Endodermal cell (in vitro differentiated cells): ENCODE measurements around the gene ROPN1B. TPM values are rescaled to one million over a fixed set of nuclear protein-coding genes. Genes with fewer than 3 reads are reported as not detected.

Experiments
- DNase-seq: peaks from one replicate; pipeline ENCODE4 v3.0.0-alpha.2; 2017
- H3K27ac ChIP-seq: 2 replicates; pipeline ENCODE4 v1.5.1; 2013; ENCODE audit warnings: mild to moderate bottlenecking, low read depth, low read length, moderate library complexity
- H3K27me3 ChIP-seq: 2 replicates; pipeline ENCODE4 v1.6.1; 2013; ENCODE audit warnings: mild to moderate bottlenecking, low read length, moderate library complexity; ENCODE audit not compliant: insufficient read depth, control insufficient read depth, poor library complexity, severe bottlenecking
- H3K36me3 ChIP-seq: 2 replicates; pipeline ENCODE4 v1.7.0; 2013; ENCODE audit warnings: mild to moderate bottlenecking, low read length, moderate library complexity; ENCODE audit not compliant: control insufficient read depth, insufficient read depth
- H3K4me1 ChIP-seq: one replicate; pipeline ENCODE4 v1.7.0; 2013; ENCODE audit warnings: low read length; ENCODE audit not compliant: control insufficient read depth, insufficient read depth
- H3K4me3 ChIP-seq: 2 replicates; pipeline ENCODE4 v1.5.1; 2013; ENCODE audit warnings: mild to moderate bottlenecking, low read length, moderate library complexity
- H3K9ac ChIP-seq: 2 replicates; pipeline ENCODE4 v1.6.1; 2013; ENCODE audit warnings: mild to moderate bottlenecking, low read length, moderate library complexity; ENCODE audit not compliant: poor library complexity, severe bottlenecking; ENCODE audit errors: extremely low read depth
- H3K9me3 ChIP-seq: 2 replicates; pipeline ENCODE4 v1.6.1; 2013; ENCODE audit warnings: mild to moderate bottlenecking, low read length, moderate library complexity; ENCODE audit not compliant: control insufficient read depth
- H3K27ac Mint-ChIP-seq: 2 replicates; pipeline ENCODE4 v1.8.0; 2020; ENCODE audit warnings: mixed read lengths
- H3K27me3 Mint-ChIP-seq: 2 replicates; pipeline ENCODE4 v1.8.0; 2021; ENCODE audit warnings: mild to moderate bottlenecking, mixed read lengths; ENCODE audit not compliant: insufficient read depth
- H3K36me3 Mint-ChIP-seq: 2 replicates; pipeline ENCODE4 v1.8.0; 2020; ENCODE audit warnings: low read depth, mixed read lengths
- H3K4me1 Mint-ChIP-seq: 2 replicates; pipeline ENCODE4 v1.8.0; 2020; ENCODE audit warnings: mixed read lengths
- H3K4me3 Mint-ChIP-seq: 2 replicates; pipeline ENCODE4 v1.8.0; 2020; ENCODE audit warnings: mild to moderate bottlenecking, moderate library complexity, mixed read lengths
- H3K9me3 Mint-ChIP-seq: 2 replicates; pipeline ENCODE4 v1.8.0; 2020; ENCODE audit warnings: mild to moderate bottlenecking, mixed read lengths
- CTCF ChIP-seq: fragments of 200-600 bp; sonication (generic); conservative IDR thresholded peaks from 2 replicates; pipeline ENCODE4 v1.5.0; 2021; ENCODE audit warnings: antibody characterized with exemption, mild to moderate bottlenecking
- WGBS, 2 experiments: methylation state at CpG; one replicate each; pipeline versions ENCODE4 v1.1.5 to v1.1.7; 2013; ENCODE audit warnings: missing lambda C conversion rate in 2 of 2, mixed read lengths in 1 of 2; ENCODE audit not compliant: insufficient coverage in 1 of 2, insufficient read length in 1 of 2; 5-methylcytosine and 5-hydroxymethylcytosine counted together
- total RNA-seq, 2 donors: library from RNA; stranded (reverse); fragmentation: NEBNext Ultra II Directional in 1 of 2; extraction: Animal tissue kit (Norgen Biotek cat#: 25700) in 1 of 2; gene quantifications; 2 replicates in 1 of 2; 3 replicates in 1 of 2; pipeline ENCODE4 v1.2.1, GENCODE V29; 2021

The ROPN1B gene
- total RNA-seq, 2 donors from 2014 or later: not detected

- H3K27ac Mint-ChIP-seq: no peak overlapping the region
- no peak for TF ChIP-seq CTCF
- Histone ChIP-seq H3K9me3 (no peaks in the 10 kb centered on the region), H3K36me3 (peaks cover 12% of the 10 kb centered on the region), H3K27ac (no peak overlapping the region), H3K4me3 (no peak overlapping the region), H3K9ac (no peak overlapping the region), H3K4me1 (peaks cover 10% of the 10 kb centered on the region), H3K27me3 (no peaks in the 10 kb centered on the region)
- no peak for DNase-seq
- H3K4me3 Mint-ChIP-seq: no peak overlapping the region
- peaks cover 22% of the 10 kb centered on the region for H3K4me1 Mint-ChIP-seq
- peaks cover 34% of the 10 kb centered on the region for H3K36me3 Mint-ChIP-seq
- H3K27me3 Mint-ChIP-seq: no peaks in the 10 kb centered on the region
- 94 to 96% methylated on average over 5 to 7 of the region's 7 CpGs for WGBS, 2 experiments
- H3K9me3 Mint-ChIP-seq: no peaks in the 10 kb centered on the region
These were observed 50.0 kb downstream of the ROPN1B start for GRCh38 chr3:126018995-126019394.

- H3K4me3 Mint-ChIP-seq: no peak overlapping the region
- Histone ChIP-seq H3K27ac (no peak overlapping the region), H3K9me3 (no peaks in the 10 kb centered on the region), H3K36me3 (peaks cover 12% of the 10 kb centered on the region), H3K4me3 (no peak overlapping the region), H3K4me1 (peaks cover 10% of the 10 kb centered on the region), H3K27me3 (no peaks in the 10 kb centered on the region), H3K9ac (no peak overlapping the region)
- no peak for DNase-seq
- H3K9me3 Mint-ChIP-seq: no peaks in the 10 kb centered on the region
- TF ChIP-seq CTCF: no peak
- H3K36me3 Mint-ChIP-seq: peaks cover 34% of the 10 kb centered on the region
- H3K27me3 Mint-ChIP-seq: no peaks in the 10 kb centered on the region
- WGBS, 2 experiments: 86 to 91% methylated on average over 5 of the region's 5 CpGs
- H3K27ac Mint-ChIP-seq: no peak overlapping the region
- H3K4me1 Mint-ChIP-seq: peaks cover 22% of the 10 kb centered on the region
These were observed 50.7 kb downstream of the ROPN1B start for GRCh38 chr3:126019683-126020082.

- Histone ChIP-seq H3K36me3 (peaks cover 12% of the 10 kb centered on the region), H3K4me3 (no peak overlapping the region), H3K9me3 (no peaks in the 10 kb centered on the region), H3K27me3 (no peaks in the 10 kb centered on the region), H3K27ac (no peak overlapping the region), H3K9ac (no peak overlapping the region), H3K4me1 (peaks cover 10% of the 10 kb centered on the region)
- TF ChIP-seq CTCF: no peak
- Mint-ChIP-seq H3K27ac (no peak overlapping the region), H3K36me3 (peaks cover 43% of the 10 kb centered on the region), H3K27me3 (no peaks in the 10 kb centered on the region), H3K4me3 (no peak overlapping the region), H3K4me1 (peaks cover 22% of the 10 kb centered on the region), H3K9me3 (peaks cover 1% of the 10 kb centered on the region)
- WGBS, 2 experiments: 88% methylated on average over 3 to 5 of the region's 5 CpGs
- DNase-seq: no peak
These were observed 52.2 kb downstream of the ROPN1B start for GRCh38 chr3:126021224-126021623.
